ENCODE data around the gene ABCD3. TPM values are rescaled to one million over a fixed set of nuclear protein-coding genes. Genes with fewer than 3 reads are reported as not detected.

Gene ABCD3
- total and polyA plus RNA-seq, 2 of the 13 experiments (the other 11 are each of a cell fraction or from before 2014, with no cell fraction given): 27.5 to 166 TPM

DNA sequence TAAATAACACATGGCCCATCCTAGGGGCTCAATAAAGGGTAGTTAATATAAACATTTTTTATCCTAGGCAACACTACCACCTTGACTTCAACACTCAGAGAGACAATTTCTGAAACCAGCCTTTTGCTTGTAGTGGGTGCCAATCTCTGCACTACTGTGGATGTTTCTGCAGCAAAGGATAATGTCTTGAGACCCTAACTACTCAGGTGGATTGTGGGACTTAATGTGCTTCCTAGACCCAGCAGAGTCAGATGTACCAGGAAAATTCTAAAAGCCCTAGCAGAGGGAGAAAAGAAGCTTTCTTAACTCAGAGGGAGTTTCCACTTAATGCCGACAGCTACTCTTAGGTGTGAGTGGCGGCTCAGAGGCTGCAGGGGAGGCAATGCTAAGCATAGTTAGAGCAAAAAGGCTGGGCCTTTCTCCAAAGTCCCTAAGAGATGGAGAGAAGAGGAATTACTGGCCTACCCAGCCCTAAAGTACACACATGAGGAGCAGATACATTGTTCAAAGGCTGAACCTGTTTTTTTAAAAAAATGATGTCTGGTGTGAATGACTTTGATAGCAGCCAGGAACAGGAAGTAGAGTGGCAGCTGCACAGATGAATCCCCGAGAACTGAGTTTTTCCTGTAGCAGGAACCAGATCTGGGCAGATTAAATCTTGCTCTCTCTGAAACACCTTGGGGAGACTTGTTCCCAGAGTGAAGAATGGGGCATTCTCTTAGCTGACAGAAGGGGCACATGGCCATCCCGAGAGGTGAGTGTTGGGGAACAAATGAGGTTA lies 33.5 kb upstream of the ABCD3 start (continued):
- peak; percentile 16; the same call in 1 of the 2 replicates for TF ChIP-seq ZNF564 (CRISPR knock-in tag; IDR thresholded peaks at IDR 0.05)
- no peak for TF ChIP-seq ZNF550 (CRISPR knock-in tag; IDR thresholded peaks at IDR 0.05; ENCODE audit: borderline replicate concordance)
- TF ChIP-seq, protein P1, sequence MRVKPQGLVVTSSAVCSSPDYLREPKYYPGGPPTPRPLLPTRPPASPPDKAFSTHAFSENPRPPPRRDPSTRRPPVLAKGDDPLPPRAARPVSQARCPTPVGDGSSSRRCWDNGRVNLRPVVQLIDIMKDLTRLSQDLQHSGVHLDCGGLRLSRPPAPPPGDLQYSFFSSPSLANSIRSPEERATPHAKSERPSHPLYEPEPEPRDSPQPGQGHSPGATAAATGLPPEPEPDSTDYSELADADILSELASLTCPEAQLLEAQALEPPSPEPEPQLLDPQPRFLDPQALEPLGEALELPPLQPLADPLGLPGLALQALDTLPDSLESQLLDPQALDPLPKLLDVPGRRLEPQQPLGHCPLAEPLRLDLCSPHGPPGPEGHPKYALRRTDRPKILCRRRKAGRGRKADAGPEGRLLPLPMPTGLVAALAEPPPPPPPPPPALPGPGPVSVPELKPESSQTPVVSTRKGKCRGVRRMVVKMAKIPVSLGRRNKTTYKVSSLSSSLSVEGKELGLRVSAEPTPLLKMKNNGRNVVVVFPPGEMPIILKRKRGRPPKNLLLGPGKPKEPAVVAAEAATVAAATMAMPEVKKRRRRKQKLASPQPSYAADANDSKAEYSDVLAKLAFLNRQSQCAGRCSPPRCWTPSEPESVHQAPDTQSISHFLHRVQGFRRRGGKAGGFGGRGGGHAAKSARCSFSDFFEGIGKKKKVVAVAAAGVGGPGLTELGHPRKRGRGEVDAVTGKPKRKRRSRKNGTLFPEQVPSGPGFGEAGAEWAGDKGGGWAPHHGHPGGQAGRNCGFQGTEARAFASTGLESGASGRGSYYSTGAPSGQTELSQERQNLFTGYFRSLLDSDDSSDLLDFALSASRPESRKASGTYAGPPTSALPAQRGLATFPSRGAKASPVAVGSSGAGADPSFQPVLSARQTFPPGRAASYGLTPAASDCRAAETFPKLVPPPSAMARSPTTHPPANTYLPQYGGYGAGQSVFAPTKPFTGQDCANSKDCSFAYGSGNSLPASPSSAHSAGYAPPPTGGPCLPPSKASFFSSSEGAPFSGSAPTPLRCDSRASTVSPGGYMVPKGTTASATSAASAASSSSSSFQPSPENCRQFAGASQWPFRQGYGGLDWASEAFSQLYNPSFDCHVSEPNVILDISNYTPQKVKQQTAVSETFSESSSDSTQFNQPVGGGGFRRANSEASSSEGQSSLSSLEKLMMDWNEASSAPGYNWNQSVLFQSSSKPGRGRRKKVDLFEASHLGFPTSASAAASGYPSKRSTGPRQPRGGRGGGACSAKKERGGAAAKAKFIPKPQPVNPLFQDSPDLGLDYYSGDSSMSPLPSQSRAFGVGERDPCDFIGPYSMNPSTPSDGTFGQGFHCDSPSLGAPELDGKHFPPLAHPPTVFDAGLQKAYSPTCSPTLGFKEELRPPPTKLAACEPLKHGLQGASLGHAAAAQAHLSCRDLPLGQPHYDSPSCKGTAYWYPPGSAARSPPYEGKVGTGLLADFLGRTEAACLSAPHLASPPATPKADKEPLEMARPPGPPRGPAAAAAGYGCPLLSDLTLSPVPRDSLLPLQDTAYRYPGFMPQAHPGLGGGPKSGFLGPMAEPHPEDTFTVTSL (CRISPR knock-in tag; IDR thresholded peaks at IDR 0.05; ENCODE audit: borderline replicate concordance): no peak
- 0 out of 2 replicates have a peak, but pooled peaks have one; percentile 71 for TF ChIP-seq HOXA5 (CRISPR knock-in tag; IDR thresholded peaks at IDR 0.05)
- TF ChIP-seq ZNF44 (CRISPR knock-in tag; IDR thresholded peaks at IDR 0.05): no peak
- TF ChIP-seq ADNP (CRISPR knock-in tag; IDR thresholded peaks at IDR 0.05): no peak
- no peak for TF ChIP-seq TGIF2 (CRISPR knock-in tag; IDR thresholded peaks at IDR 0.05)
- 0 out of 2 replicates have a peak, but pooled peaks have one; percentile 11 for TF ChIP-seq CREM (IDR thresholded peaks at IDR 0.05)
- TF ChIP-seq CREM (CRISPR knock-in tag; IDR thresholded peaks at IDR 0.05): no peak
- TF ChIP-seq, protein P2, sequence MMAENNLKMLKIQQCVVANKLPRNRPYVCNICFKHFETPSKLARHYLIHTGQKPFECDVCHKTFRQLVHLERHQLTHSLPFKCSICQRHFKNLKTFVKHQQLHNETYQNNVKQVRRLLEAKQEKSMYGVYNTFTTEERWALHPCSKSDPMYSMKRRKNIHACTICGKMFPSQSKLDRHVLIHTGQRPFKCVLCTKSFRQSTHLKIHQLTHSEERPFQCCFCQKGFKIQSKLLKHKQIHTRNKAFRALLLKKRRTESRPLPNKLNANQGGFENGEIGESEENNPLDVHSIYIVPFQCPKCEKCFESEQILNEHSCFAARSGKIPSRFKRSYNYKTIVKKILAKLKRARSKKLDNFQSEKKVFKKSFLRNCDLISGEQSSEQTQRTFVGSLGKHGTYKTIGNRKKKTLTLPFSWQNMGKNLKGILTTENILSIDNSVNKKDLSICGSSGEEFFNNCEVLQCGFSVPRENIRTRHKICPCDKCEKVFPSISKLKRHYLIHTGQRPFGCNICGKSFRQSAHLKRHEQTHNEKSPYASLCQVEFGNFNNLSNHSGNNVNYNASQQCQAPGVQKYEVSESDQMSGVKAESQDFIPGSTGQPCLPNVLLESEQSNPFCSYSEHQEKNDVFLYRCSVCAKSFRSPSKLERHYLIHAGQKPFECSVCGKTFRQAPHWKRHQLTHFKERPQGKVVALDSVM (CRISPR knock-in tag; IDR thresholded peaks at IDR 0.05): no peak
- TF ChIP-seq SMAD3 (CRISPR knock-in tag; IDR thresholded peaks at IDR 0.05): peak; percentile 38; the same call in 1 of the 2 replicates
- TF ChIP-seq ELF3 (CRISPR knock-in tag; IDR thresholded peaks at IDR 0.05): peak; percentile 82
- TF ChIP-seq, protein P3, sequence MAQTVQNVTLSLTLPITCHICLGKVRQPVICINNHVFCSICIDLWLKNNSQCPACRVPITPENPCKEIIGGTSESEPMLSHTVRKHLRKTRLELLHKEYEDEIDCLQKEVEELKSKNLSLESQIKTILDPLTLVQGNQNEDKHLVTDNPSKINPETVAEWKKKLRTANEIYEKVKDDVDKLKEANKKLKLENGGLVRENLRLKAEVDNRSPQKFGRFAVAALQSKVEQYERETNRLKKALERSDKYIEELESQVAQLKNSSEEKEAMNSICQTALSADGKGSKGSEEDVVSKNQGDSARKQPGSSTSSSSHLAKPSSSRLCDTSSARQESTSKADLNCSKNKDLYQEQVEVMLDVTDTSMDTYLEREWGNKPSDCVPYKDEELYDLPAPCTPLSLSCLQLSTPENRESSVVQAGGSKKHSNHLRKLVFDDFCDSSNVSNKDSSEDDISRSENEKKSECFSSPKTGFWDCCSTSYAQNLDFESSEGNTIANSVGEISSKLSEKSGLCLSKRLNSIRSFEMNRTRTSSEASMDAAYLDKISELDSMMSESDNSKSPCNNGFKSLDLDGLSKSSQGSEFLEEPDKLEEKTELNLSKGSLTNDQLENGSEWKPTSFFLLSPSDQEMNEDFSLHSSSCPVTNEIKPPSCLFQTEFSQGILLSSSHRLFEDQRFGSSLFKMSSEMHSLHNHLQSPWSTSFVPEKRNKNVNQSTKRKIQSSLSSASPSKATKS (CRISPR knock-in tag; IDR thresholded peaks at IDR 0.05): no peak
- TF ChIP-seq, protein P4, sequence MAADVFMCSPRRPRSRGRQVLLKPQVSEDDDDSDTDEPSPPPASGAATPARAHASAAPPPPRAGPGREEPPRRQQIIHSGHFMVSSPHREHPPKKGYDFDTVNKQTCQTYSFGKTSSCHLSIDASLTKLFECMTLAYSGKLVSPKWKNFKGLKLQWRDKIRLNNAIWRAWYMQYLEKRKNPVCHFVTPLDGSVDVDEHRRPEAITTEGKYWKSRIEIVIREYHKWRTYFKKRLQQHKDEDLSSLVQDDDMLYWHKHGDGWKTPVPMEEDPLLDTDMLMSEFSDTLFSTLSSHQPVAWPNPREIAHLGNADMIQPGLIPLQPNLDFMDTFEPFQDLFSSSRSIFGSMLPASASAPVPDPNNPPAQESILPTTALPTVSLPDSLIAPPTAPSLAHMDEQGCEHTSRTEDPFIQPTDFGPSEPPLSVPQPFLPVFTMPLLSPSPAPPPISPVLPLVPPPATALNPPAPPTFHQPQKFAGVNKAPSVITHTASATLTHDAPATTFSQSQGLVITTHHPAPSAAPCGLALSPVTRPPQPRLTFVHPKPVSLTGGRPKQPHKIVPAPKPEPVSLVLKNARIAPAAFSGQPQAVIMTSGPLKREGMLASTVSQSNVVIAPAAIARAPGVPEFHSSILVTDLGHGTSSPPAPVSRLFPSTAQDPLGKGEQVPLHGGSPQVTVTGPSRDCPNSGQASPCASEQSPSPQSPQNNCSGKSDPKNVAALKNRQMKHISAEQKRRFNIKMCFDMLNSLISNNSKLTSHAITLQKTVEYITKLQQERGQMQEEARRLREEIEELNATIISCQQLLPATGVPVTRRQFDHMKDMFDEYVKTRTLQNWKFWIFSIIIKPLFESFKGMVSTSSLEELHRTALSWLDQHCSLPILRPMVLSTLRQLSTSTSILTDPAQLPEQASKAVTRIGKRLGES (CRISPR knock-in tag; IDR thresholded peaks at IDR 0.05; ENCODE audit: borderline replicate concordance): no peak

All from HepG2 (cell line).